GM13976 (cell line): ENCODE measurements around the gene RAB11B.

Experiments
- DNase-seq: peaks from one replicate; pipeline ENCODE4 v3.0.0; 2012; ENCODE audit warnings: low spot score
- CTCF ChIP-seq: IDR thresholded peaks from 2 replicates; pipeline ENCODE4 v1.5.1; 2012; ENCODE audit warnings: borderline replicate concordance, mild to moderate bottlenecking; ENCODE audit not compliant: insufficient read depth; ENCODE audit errors: extremely low read depth, missing control alignments, control extremely low read depth
- in situ Hi-C: fragments of 300-500 bp; cut with MboI; formaldehyde crosslinking; loops from one replicate; pipeline ENCODE4 v1.12.0; 2022; ENCODE audit warnings: low sequenced_read_pairs, mixed read lengths, inconsistent platforms; ENCODE audit not compliant: unreplicated experiment

RAB11B gene

GRCh38 chr19:8355631-8356402 is 34.3 kb upstream of the RAB11B start:
- in situ Hi-C loops = no loop called here
- TF ChIP-seq CTCF = no peak
- no peak for DNase-seq

GRCh38 chr19:8357007-8357521 is 33.1 kb upstream of the RAB11B start:
- no peak for TF ChIP-seq CTCF
- in situ Hi-C loops = no loop called here
- no peak for DNase-seq

GRCh38 chr19:8358948-8359347 is 31.2 kb upstream of the RAB11B start:
- no peak for TF ChIP-seq CTCF
- in situ Hi-C loops = no loop called here
- DNase-seq = no peak

GRCh38 chr19:8360196-8360595 is 30.0 kb upstream of the RAB11B start:
- DNase-seq = no peak
- in situ Hi-C loops = no loop called here
- TF ChIP-seq CTCF = no peak

GRCh38 chr19:8361921-8362793 is 28.0 kb upstream of the RAB11B start:
- in situ Hi-C loops = no loop called here
- DNase-seq = no peak

More at GRCh38 chr19:8361921-8362793, 28.0 kb upstream of the RAB11B start:
- no peak for TF ChIP-seq CTCF
